Measurements from ENCODE around the gene PRTFDC1.

PRTFDC1 gene

GRCh38 chr10:24872049-24872789 lies 80.2 kb downstream of the PRTFDC1 start:
- Histone ChIP-seq H2BK120ac (ENCODE audit: low read depth, low read length) (no peak overlapping the region), H3K4me3 (ENCODE audit: low read length) (no peak overlapping the region), H4K5ac (ENCODE audit: low read length) (no peak overlapping the region), H3K4me2 (ENCODE audit: low read length) (no peak overlapping the region), H3K56ac (ENCODE audit: low read length) (no peak overlapping the region), H3K79me2 (ENCODE audit: control insufficient read depth, insufficient read depth, low read length) (no peaks in the 10 kb centered on the region), H3K4me1 (ENCODE audit: control insufficient read depth, low read depth, low read length) (no peaks in the 10 kb centered on the region), H3K79me1 (ENCODE audit: low read length) (no peaks in the 10 kb centered on the region), H3K23ac (ENCODE audit: low read length) (no peak overlapping the region), H2AK5ac (ENCODE audit: low read length) (no peak overlapping the region), H2BK15ac (replicated peaks; ENCODE audit: low read depth) (no peak overlapping the region), H3K27ac (ENCODE audit: low read depth, low read length) (no peak overlapping the region), H3K27me3 (ENCODE audit: insufficient read depth, low read length, poor library complexity) (no peaks in the 10 kb centered on the region), H3K36me3 (ENCODE audit: control insufficient read depth, insufficient read depth, low read length) (no peaks in the 10 kb centered on the region), H3K18ac (ENCODE audit: low read length) (no peak overlapping the region), H3K4ac (ENCODE audit: low read depth, low read length) (no peak overlapping the region), H2BK5ac (ENCODE audit: low read length) (no peak overlapping the region), H4K8ac (ENCODE audit: low read depth, low read length) (no peak overlapping the region), H3K9ac (ENCODE audit: low read length) (no peak overlapping the region)
- no CpG with 5 or more reads among the region's 6 CpGs for WGBS (ENCODE audit: extremely low coverage, insufficient coverage, low lambda C conversion rate)
- DNase-seq: no peak

- Histone ChIP-seq H4K8ac (ENCODE audit: low read depth, low read length) (no peak overlapping the region), H3K56ac (ENCODE audit: low read length) (no peak overlapping the region), H3K36me3 (ENCODE audit: control insufficient read depth, insufficient read depth, low read length) (no peaks in the 10 kb centered on the region), H2AK5ac (ENCODE audit: low read length) (no peak overlapping the region), H3K4me1 (ENCODE audit: control insufficient read depth, low read depth, low read length) (no peaks in the 10 kb centered on the region), H3K27ac (ENCODE audit: low read depth, low read length) (no peak overlapping the region), H3K27me3 (ENCODE audit: insufficient read depth, low read length, poor library complexity) (no peaks in the 10 kb centered on the region), H3K79me2 (ENCODE audit: control insufficient read depth, insufficient read depth, low read length) (no peaks in the 10 kb centered on the region), H3K18ac (ENCODE audit: low read length) (no peak overlapping the region), H4K5ac (ENCODE audit: low read length) (no peak overlapping the region), H3K4me3 (ENCODE audit: low read length) (no peak overlapping the region), H3K9ac (ENCODE audit: low read length) (no peak overlapping the region), H3K79me1 (ENCODE audit: low read length) (no peaks in the 10 kb centered on the region), H2BK120ac (ENCODE audit: low read depth, low read length) (no peak overlapping the region), H2BK5ac (ENCODE audit: low read length) (no peak overlapping the region), H3K4me2 (ENCODE audit: low read length) (no peak overlapping the region), H2BK15ac (replicated peaks; ENCODE audit: low read depth) (no peak overlapping the region), H3K4ac (ENCODE audit: low read depth, low read length) (no peak overlapping the region), H3K23ac (ENCODE audit: low read length) (no peak overlapping the region)
- no peak for DNase-seq
- no CpG with 5 or more reads among the region's 13 CpGs for WGBS (ENCODE audit: extremely low coverage, insufficient coverage, low lambda C conversion rate)
Observed at GRCh38 chr10:24871011-24871935, 81.1 kb downstream of the PRTFDC1 start.

- no peak overlapping the region for H4K8ac ChIP-seq (ENCODE audit: low read depth, low read length)
- no peak overlapping the region for H3K23ac ChIP-seq (ENCODE audit: low read length)
- H3K27ac ChIP-seq (ENCODE audit: low read depth, low read length): no peak overlapping the region
- H3K79me1 ChIP-seq (ENCODE audit: low read length): no peaks in the 10 kb centered on the region
- H3K36me3 ChIP-seq (ENCODE audit: control insufficient read depth, insufficient read depth, low read length): no peaks in the 10 kb centered on the region
- no CpG with 5 or more reads among the region's 2 CpGs for WGBS (ENCODE audit: extremely low coverage, insufficient coverage, low lambda C conversion rate)
- no peak overlapping the region for H3K9ac ChIP-seq (ENCODE audit: low read length)
- no peak overlapping the region for H2BK120ac ChIP-seq (ENCODE audit: low read depth, low read length)
- H2AK5ac ChIP-seq (ENCODE audit: low read length): no peak overlapping the region
- no peak overlapping the region for H3K4me2 ChIP-seq (ENCODE audit: low read length)
- no peak for DNase-seq
- H3K18ac ChIP-seq (ENCODE audit: low read length): no peak overlapping the region
- no peak overlapping the region for H3K4me3 ChIP-seq (ENCODE audit: low read length)
- peaks cover 2% of the 10 kb centered on the region for H3K4me1 ChIP-seq (ENCODE audit: control insufficient read depth, low read depth, low read length)
- H2BK15ac ChIP-seq (replicated peaks; ENCODE audit: low read depth): no peak overlapping the region
- no peak overlapping the region for H2BK5ac ChIP-seq (ENCODE audit: low read length)
- H3K56ac ChIP-seq (ENCODE audit: low read length): no peak overlapping the region
- no peak overlapping the region for H4K5ac ChIP-seq (ENCODE audit: low read length)
- no peak overlapping the region for H3K4ac ChIP-seq (ENCODE audit: low read depth, low read length)
- no peaks in the 10 kb centered on the region for H3K27me3 ChIP-seq (ENCODE audit: insufficient read depth, low read length, poor library complexity)
- H3K79me2 ChIP-seq (ENCODE audit: control insufficient read depth, insufficient read depth, low read length): no peaks in the 10 kb centered on the region
Observed at GRCh38 chr10:24869354-24870015, 82.9 kb downstream of the PRTFDC1 start.

GRCh38 chr10:24866604-24867583 lies 85.5 kb downstream of the PRTFDC1 start:
- Histone ChIP-seq H3K27me3 (ENCODE audit: insufficient read depth, low read length, poor library complexity) (no peaks in the 10 kb centered on the region), H3K79me2 (ENCODE audit: control insufficient read depth, insufficient read depth, low read length) (no peaks in the 10 kb centered on the region), H4K8ac (ENCODE audit: low read depth, low read length) (no peak overlapping the region), H2BK120ac (ENCODE audit: low read depth, low read length) (no peak overlapping the region), H4K5ac (ENCODE audit: low read length) (no peak overlapping the region), H3K4me2 (ENCODE audit: low read length) (no peak overlapping the region), H3K27ac (ENCODE audit: low read depth, low read length) (no peak overlapping the region), H2AK5ac (ENCODE audit: low read length) (no peak overlapping the region), H3K18ac (ENCODE audit: low read length) (no peak overlapping the region), H3K36me3 (ENCODE audit: control insufficient read depth, insufficient read depth, low read length) (no peaks in the 10 kb centered on the region), H3K23ac (ENCODE audit: low read length) (no peak overlapping the region), H3K56ac (ENCODE audit: low read length) (no peak overlapping the region), H3K79me1 (ENCODE audit: low read length) (no peaks in the 10 kb centered on the region), H3K4me3 (ENCODE audit: low read length) (no peak overlapping the region), H3K4me1 (ENCODE audit: control insufficient read depth, low read depth, low read length) (peaks cover 2% of the 10 kb centered on the region), H2BK15ac (replicated peaks; ENCODE audit: low read depth) (no peak overlapping the region), H3K9ac (ENCODE audit: low read length) (no peak overlapping the region), H2BK5ac (ENCODE audit: low read length) (no peak overlapping the region), H3K4ac (ENCODE audit: low read depth, low read length) (no peak overlapping the region)
- 100% methylated on average over 1 of the region's 7 CpGs for WGBS (ENCODE audit: extremely low coverage, insufficient coverage, low lambda C conversion rate)
- peak; percentile 35 for DNase-seq

- Histone ChIP-seq H3K27ac (ENCODE audit: low read depth, low read length) (no peak overlapping the region), H3K4me1 (ENCODE audit: control insufficient read depth, low read depth, low read length) (peaks cover 2% of the 10 kb centered on the region), H3K9ac (ENCODE audit: low read length) (no peak overlapping the region), H2BK15ac (replicated peaks; ENCODE audit: low read depth) (no peak overlapping the region), H4K5ac (ENCODE audit: low read length) (no peak overlapping the region), H4K8ac (ENCODE audit: low read depth, low read length) (no peak overlapping the region), H2BK120ac (ENCODE audit: low read depth, low read length) (no peak overlapping the region), H3K36me3 (ENCODE audit: control insufficient read depth, insufficient read depth, low read length) (no peaks in the 10 kb centered on the region), H3K79me2 (ENCODE audit: control insufficient read depth, insufficient read depth, low read length) (no peaks in the 10 kb centered on the region), H2AK5ac (ENCODE audit: low read length) (no peak overlapping the region), H3K23ac (ENCODE audit: low read length) (no peak overlapping the region), H3K79me1 (ENCODE audit: low read length) (no peaks in the 10 kb centered on the region), H3K27me3 (ENCODE audit: insufficient read depth, low read length, poor library complexity) (no peaks in the 10 kb centered on the region), H3K4me3 (ENCODE audit: low read length) (no peak overlapping the region), H3K4ac (ENCODE audit: low read depth, low read length) (no peak overlapping the region), H2BK5ac (ENCODE audit: low read length) (no peak overlapping the region), H3K18ac (ENCODE audit: low read length) (no peak overlapping the region), H3K4me2 (ENCODE audit: low read length) (no peak overlapping the region), H3K56ac (ENCODE audit: low read length) (peak overlapping the region; percentile 64)
- WGBS (ENCODE audit: extremely low coverage, insufficient coverage, low lambda C conversion rate): no CpG with 5 or more reads among the region's 3 CpGs
- no peak for DNase-seq
Observed at GRCh38 chr10:24865783-24866182, 86.6 kb downstream of the PRTFDC1 start.
